Activated CD8-positive, alpha-beta T cell treated with anti-CD3 and anti-CD28 coated beads for 36 hours (primary cell): Measurements from ENCODE around the gene LIME1. TPM values are rescaled to one million over a fixed set of nuclear protein-coding genes. Genes with fewer than 3 reads are reported as not detected.

Experiments
- ATAC-seq: fragments of 200-7000 bp; cut with Tn5 transposase; one replicate; pipeline ENCODE4 v1.10.0; 2021; ENCODE audit warnings: mild to moderate bottlenecking, moderate library complexity
- CTCF ChIA-PET: fragments of 350-600 bp; sonication (Branson Sonifier 250); formaldehyde crosslinking; loops from one replicate; lab custom pipeline; 2021; ENCODE audit warnings: antibody characterized with exemption; lab: Charles Lee
- POLR2A ChIA-PET: fragments of 350-600 bp; sonication (Branson Sonifier 250); formaldehyde crosslinking; loops from one replicate; lab custom pipeline; 2021; ENCODE audit warnings: antibody characterized with exemption; lab: Charles Lee
- DNase-seq: peaks from one replicate; pipeline ENCODE4 v3.0.0-alpha.2; 2020
- H3K27ac Mint-ChIP-seq: one replicate; pipeline ENCODE4 v1.8.0; 2021; ENCODE audit warnings: mild to moderate bottlenecking, mixed read lengths
- H3K27me3 Mint-ChIP-seq: one replicate; pipeline ENCODE4 v1.8.0; 2021; ENCODE audit warnings: mixed read lengths
- H3K36me3 Mint-ChIP-seq: one replicate; pipeline ENCODE4 v1.8.0; 2021; ENCODE audit warnings: low read depth, mixed read lengths
- H3K4me1 Mint-ChIP-seq: one replicate; pipeline ENCODE4 v1.8.0; 2021; ENCODE audit warnings: low read depth, mixed read lengths
- H3K4me3 Mint-ChIP-seq: one replicate; pipeline ENCODE4 v1.8.0; 2021; ENCODE audit warnings: mild to moderate bottlenecking, moderate library complexity, mixed read lengths
- H3K9me3 Mint-ChIP-seq: one replicate; pipeline ENCODE4 v1.8.0; 2021; ENCODE audit warnings: mixed read lengths
- CTCF ChIP-seq: fragments of 200-600 bp; IDR thresholded peaks from one replicate; pipeline ENCODE4 v1.8.0; 2022; ENCODE audit warnings: antibody characterized with exemption, mild to moderate bottlenecking
- intact Hi-C: fragments of 100-400 bp; cut with micrococcal nuclease; formaldehyde crosslinking; loops from one replicate; pipeline ENCODE4 v1.10.0; 2022
- total RNA-seq, 2 experiments: library from RNA; stranded (reverse); gene quantifications; one replicate each; pipeline ENCODE4 v1.2.3, GENCODE V29; 2021

The LIME1 gene
- total RNA-seq, 2 experiments from 2014 or later, result 15.5 to 16.8 TPM

- CTCF ChIA-PET, result interaction anchor here (1.0 to 1.2 kb wide), 3 partner anchors 12 to 32 kb away, joined by 3 read pairs; no protein-coding TSS in a partner anchor
- Mint-ChIP-seq H3K27me3 (no peaks in the 10 kb centered on the region), H3K4me3 (no peak overlapping the region), H3K4me1 (peaks cover 1% of the 10 kb centered on the region), H3K27ac (no peak overlapping the region), H3K9me3 (no peaks in the 10 kb centered on the region), H3K36me3 (no peaks in the 10 kb centered on the region)
- ATAC-seq (no peak), DNase-seq (no peak)
- intact Hi-C loops, result no loop called here
- TF ChIP-seq CTCF, result no peak
- POLR2A ChIA-PET, result no interaction called here
Observed at GRCh38 chr20:63743210-63743970, 6.9 kb downstream of the LIME1 start.

GRCh38 chr20:63744158-63744557 lies 7.7 kb downstream of the LIME1 start:
- TF ChIP-seq CTCF, result no peak

GRCh38 chr20:63744574-63745423 lies 8.3 kb downstream of the LIME1 start:
- H3K27me3 Mint-ChIP-seq, result no peaks in the 10 kb centered on the region
- no peak overlapping the region for H3K4me3 Mint-ChIP-seq
- CTCF ChIA-PET, result interaction anchor here (1.2 to 1.7 kb wide), 3 partner anchors 11 to 37 kb away, joined by 3 to 4 read pairs (median 3); partner anchors contain the start of genes ARFRP1 and ZGPAT
- no peak overlapping the region for H3K27ac Mint-ChIP-seq
- H3K36me3 Mint-ChIP-seq, result no peaks in the 10 kb centered on the region
- no peak for TF ChIP-seq CTCF
- intact Hi-C loops, result no loop called here
- POLR2A ChIA-PET, result interaction anchor here (1.0 kb wide), 2 partner anchors 11 to 37 kb away, joined by 3 read pairs; no protein-coding TSS in a partner anchor
- no peaks in the 10 kb centered on the region for H3K9me3 Mint-ChIP-seq
- H3K4me1 Mint-ChIP-seq, result peaks cover 7% of the 10 kb centered on the region
- DNase-seq (no peak), ATAC-seq (no peak)

More at GRCh38 chr20:63744158-63744557, 7.7 kb downstream of the LIME1 start:
- no peaks in the 10 kb centered on the region for H3K36me3 Mint-ChIP-seq
- ChIA-PET POLR2A (no interaction called here), CTCF (interaction anchor here (1.0 to 1.7 kb wide), 4 partner anchors 12 to 37 kb away, joined by 3 to 4 read pairs (median 3); partner anchors contain the start of genes ARFRP1 and ZGPAT)
- intact Hi-C loops, result no loop called here
- peaks cover 4% of the 10 kb centered on the region for H3K4me1 Mint-ChIP-seq
- no peak overlapping the region for H3K4me3 Mint-ChIP-seq
- DNase-seq (no peak), ATAC-seq (no peak)
- H3K9me3 Mint-ChIP-seq, result no peaks in the 10 kb centered on the region
- no peak overlapping the region for H3K27ac Mint-ChIP-seq
- H3K27me3 Mint-ChIP-seq, result no peaks in the 10 kb centered on the region

- TF ChIP-seq CTCF, result no peak
- H3K36me3 Mint-ChIP-seq, result no peaks in the 10 kb centered on the region
- ChIA-PET POLR2A (interaction anchor here (1.0 kb wide), 2 partner anchors 10 to 37 kb away, joined by 3 read pairs; no protein-coding TSS in a partner anchor), CTCF (interaction anchor here (1.7 kb wide), 1 partner anchor 38 kb away, joined by 4 read pairs; the partner anchor contains the start of genes ARFRP1 and ZGPAT)
- no peaks in the 10 kb centered on the region for H3K27me3 Mint-ChIP-seq
- intact Hi-C loops, result no loop called here
- H3K4me3 Mint-ChIP-seq, result no peak overlapping the region
- H3K4me1 Mint-ChIP-seq, result peaks cover 11% of the 10 kb centered on the region
- H3K27ac Mint-ChIP-seq, result no peak overlapping the region
- no peaks in the 10 kb centered on the region for H3K9me3 Mint-ChIP-seq
- DNase-seq (no peak), ATAC-seq (no peak)
Observed at GRCh38 chr20:63745424-63745805, 9.0 kb downstream of the LIME1 start.
